ENCODE data around the gene ATP5F1C.

ATP5F1C gene

GRCh38 chr10:7836571-7836970 is 48.6 kb downstream of the ATP5F1C start:
- in situ Hi-C loops (cut with MboI; ENCODE audit: low sequenced_read_pairs), result no loop called here

- in situ Hi-C loops (cut with MboI; ENCODE audit: low sequenced_read_pairs), result no loop called here
These were observed 58.6 kb downstream of the ATP5F1C start for GRCh38 chr10:7846591-7846990.

- in situ Hi-C loops (cut with MboI; ENCODE audit: low sequenced_read_pairs), result no loop called here
These were observed 65.4 kb downstream of the ATP5F1C start for GRCh38 chr10:7853226-7853842.

GRCh38 chr10:7853890-7854289 is 65.9 kb downstream of the ATP5F1C start:
- in situ Hi-C loops (cut with MboI; ENCODE audit: low sequenced_read_pairs), result no loop called here

- in situ Hi-C loops (cut with MboI; ENCODE audit: low sequenced_read_pairs), result no loop called here
These were observed 67.2 kb downstream of the ATP5F1C start for GRCh38 chr10:7855205-7855604.

- in situ Hi-C loops (cut with MboI; ENCODE audit: low sequenced_read_pairs), result no loop called here
These were observed 68.7 kb downstream of the ATP5F1C start for GRCh38 chr10:7856678-7857077.

- in situ Hi-C loops (cut with MboI; ENCODE audit: low sequenced_read_pairs), result no loop called here
These were observed 69.3 kb downstream of the ATP5F1C start for GRCh38 chr10:7857262-7857661.

Data from HL-60/S4 treated with phorbol 12-myristate 13-acetate at 8.2 ng/mL for 4 days and 3 days (cell line).